Heart left ventricle (tissue), 16 donors: Measurements from ENCODE around the gene PTPRC. TPM values are rescaled to one million over a fixed set of nuclear protein-coding genes. Genes with fewer than 3 reads are reported as not detected.

Experiments
- ATAC-seq, 4 donors: fragments of 200-7000 bp; cut with Tn5 transposase; one replicate each; pipeline ENCODE4 v1.9.1; 2020 to 2022; ENCODE audit warnings: moderate library complexity in 4 of 4, mild to moderate bottlenecking in 3 of 4, moderate number of reproducible peaks in 1 of 4
- DNase-seq, 5 donors: peaks; one replicate each; pipeline ENCODE4 v3.0.0-alpha.2; 2020
- H3K27ac ChIP-seq, 12 donors: fragments of 200-600 bp; sonication (generic) in 4 of 12; one replicate each; pipeline versions ENCODE4 v1.5.0 to v1.8.0; 2016 to 2022; ENCODE audit warnings: mild to moderate bottlenecking in 2 of 12
- H3K27me3 ChIP-seq, 9 donors: fragments of 200-600 bp; sonication (generic) in 2 of 9; one replicate each; pipeline versions ENCODE4 v1.5.1 to v1.8.0; 2016 to 2022; ENCODE audit warnings: mild to moderate bottlenecking in 3 of 9
- H3K36me3 ChIP-seq, 9 donors: fragments of 200-600 bp; sonication (generic) in 2 of 9; one replicate each; pipeline versions ENCODE4 v1.5.0 to v1.8.0; 2018 to 2022; ENCODE audit warnings: mild to moderate bottlenecking in 2 of 9
- H3K4me1 ChIP-seq, 12 donors: fragments of 200-600 bp; sonication (generic) in 4 of 12; one replicate each; pipeline versions ENCODE4 v1.5.0 to v1.8.0; 2016 to 2022; ENCODE audit warnings: mild to moderate bottlenecking in 3 of 12
- H3K4me3 ChIP-seq, 12 donors: fragments of 200-600 bp; sonication (generic) in 4 of 12; one replicate each; pipeline versions ENCODE4 v1.5.0 to v1.8.0; 2017 to 2022; ENCODE audit warnings: mild to moderate bottlenecking in 9 of 12, moderate library complexity in 4 of 12
- H3K9me3 ChIP-seq, 12 donors: fragments of 200-600 bp; sonication (generic) in 4 of 12; one replicate each; pipeline versions ENCODE4 v1.5.0 to v1.8.0; 2016 to 2022; ENCODE audit warnings: mild to moderate bottlenecking in 1 of 12
- CTCF ChIP-seq, 12 donors: fragments of 200-600 bp; sonication (generic) in 4 of 12; IDR thresholded peaks; one replicate each; pipeline versions ENCODE4 v1.5.0 to v1.8.0; 2018 to 2022; ENCODE audit warnings: antibody characterized with exemption in 12 of 12, mild to moderate bottlenecking in 5 of 12
- POLR2A ChIP-seq, 2 donors: fragments of 450-650 bp; IDR thresholded peaks; one replicate each; pipeline ENCODE4 v1.6.1; 2017; ENCODE audit warnings: antibody characterized with exemption in 2 of 2, mild to moderate bottlenecking in 2 of 2, moderate library complexity in 2 of 2
- WGBS, 4 donors: extraction: QIAGEN DNeasy Blood & Tissue Kit in 2 of 4; methylation state at CpG; one replicate each; pipeline versions ENCODE4 v1.1.5 to v1.1.7; 2013 to 2018; 5-methylcytosine and 5-hydroxymethylcytosine counted together
- intact Hi-C, 10 donors: fragments of 100-400 bp; cut with DNase I; formaldehyde crosslinking; loops; one replicate each; pipeline versions ENCODE4 v1.11.1 to v1.14.2; 2022
- polyA plus RNA-seq, 2 donors: library from polyadenylated mRNA; stranded (reverse); fragments of 200-250 nt; gene quantifications; one replicate each; pipeline ENCODE4 v1.2.3, GENCODE V29; 2013
- total RNA-seq, 9 donors: library from RNA; depleted of rRNA in 2 of 9; stranded (reverse); fragments of >200 nt in 2 of 9; fragmentation: NEBNext Ultra II Directional in 3 of 9; extraction: Animal tissue kit (Norgen Biotek cat#: 25700) in 3 of 9; gene quantifications; one replicate each; pipeline versions ENCODE4 v1.1.0 to v1.2.4, GENCODE V29; 2016 to 2023
- donor health status: ischemic (EF 13 %, LVEDD 7.1; RV severe dilation, severe dysfunction).
- donor health status: healthy with polysubstance abuse.
- donor health status: DM: no; HTN: yes; CAD: no.
- donor health status: DM: no; HTN: no; CAD: no.
- donor health status: ischemic (EF 25% LVEDD 6.9; RV normal size, moderate dysfunction).
- donor health status: ischemic (EF 25% LVEDD 5.7; RV mildly dilated, moderate dysfunction).
- donor health status: healthy.
- donor health status: DM: yes; HTN: yes; CAD: no.
- donor health status: ischemic (EF 35%, LVEDD 5.7; RV mildly dilated, moderate dysfunction).
- donor health status: nonischemic (EF 11% LVEDD 7.7; RV severe dilation, severe dysfunction).
- donor health status: DM: yes; HTN: yes; CAD: no.
- donor health status: PGD.
- donor health status: ischemic (EF 29% LVEDD 5.4; RV normal size, mild dysfunction).
- donor health status: nonischemic (EF 23%, LVEDD 6.1; RV moderate dilation, normal function).

PTPRC gene
- total and polyA plus RNA-seq, 11 donors = 0.65 to 99.3 (median 4.4) TPM

GRCh38 chr1:198640174-198640573, 1.3 kb downstream of the PTPRC start:
- no peak for ATAC-seq
- H3K4me1 ChIP-seq = peaks cover 0 to 43% (median 0%) of the 10 kb centered on the region in 12 donors
- H3K9me3 ChIP-seq = no peaks in the 10 kb centered on the region
- TF ChIP-seq CTCF (IDR thresholded peaks at IDR 0.05) = no peak
- TF ChIP-seq POLR2A (IDR thresholded peaks at IDR 0.05) = no peak
- H3K36me3 ChIP-seq = peaks cover 0 to 14% (median 0%) of the 10 kb centered on the region in 9 donors
- no peak for DNase-seq
- peak overlapping the region in 9 of 12 donors; percentile 7 to 61 (median 26) for H3K4me3 ChIP-seq
- intact Hi-C loops = no loop called here
- H3K27ac ChIP-seq = peak overlapping the region in 4 of 12 donors; percentile 28 to 93 (median 41)
- 88 to 93% (median 91%) methylated on average over 2 of the region's 2 CpGs for WGBS, 4 donors
- no peaks in the 10 kb centered on the region for H3K27me3 ChIP-seq

- H3K4me1 ChIP-seq = peaks cover 0 to 50% (median 0%) of the 10 kb centered on the region in 12 donors
- peak overlapping the region in 7 of 12 donors; percentile 8 to 61 (median 27) for H3K4me3 ChIP-seq
- H3K36me3 ChIP-seq = peaks cover 0 to 18% (median 0%) of the 10 kb centered on the region in 9 donors
- intact Hi-C loops = no loop called here
- ATAC-seq (no peak), DNase-seq (no peak)
- no peaks in the 10 kb centered on the region for H3K9me3 ChIP-seq
- TF ChIP-seq CTCF (IDR thresholded peaks at IDR 0.05) (no peak), POLR2A (IDR thresholded peaks at IDR 0.05) (no peak)
- H3K27me3 ChIP-seq = no peaks in the 10 kb centered on the region
- H3K27ac ChIP-seq = peak overlapping the region in 1 of 12 donors; percentile 93
- WGBS, 4 donors = 75 to 92% (median 80%) methylated on average over 2 of the region's 2 CpGs
Observed at GRCh38 chr1:198641501-198641900, 2.7 kb downstream of the PTPRC start.

GRCh38 chr1:198641966-198642668, 3.3 kb downstream of the PTPRC start:
- DNase-seq = no peak
- peaks cover 0 to 18% (median 0%) of the 10 kb centered on the region in 9 donors for H3K36me3 ChIP-seq
- TF ChIP-seq CTCF (IDR thresholded peaks at IDR 0.05) = no peak
- TF ChIP-seq POLR2A (IDR thresholded peaks at IDR 0.05) = no peak
- WGBS, 4 donors = 79 to 90% (median 88%) methylated on average over 5 of the region's 5 CpGs
- intact Hi-C loops = no loop called here
- H3K9me3 ChIP-seq = no peaks in the 10 kb centered on the region
- H3K27ac ChIP-seq = peak overlapping the region in 1 of 12 donors; percentile 93
- H3K4me3 ChIP-seq = peak overlapping the region in 5 of 12 donors; percentile 17 to 61 (median 39)
- H3K27me3 ChIP-seq = no peaks in the 10 kb centered on the region
- no peak for ATAC-seq
- H3K4me1 ChIP-seq = peaks cover 0 to 50% (median 0%) of the 10 kb centered on the region in 12 donors

- Histone ChIP-seq H3K4me1 (peaks cover 0 to 50% (median 0%) of the 10 kb centered on the region in 12 donors), H3K27me3 (no peaks in the 10 kb centered on the region), H3K9me3 (no peaks in the 10 kb centered on the region), H3K27ac (peak overlapping the region in 1 of 12 donors; percentile 93), H3K36me3 (peaks cover 0 to 18% (median 0%) of the 10 kb centered on the region in 9 donors), H3K4me3 (peak overlapping the region in 2 of 12 donors; percentile 5 to 61)
- intact Hi-C loops = no loop called here
- DNase-seq (no peak), ATAC-seq (no peak)
- no peak for TF ChIP-seq POLR2A (IDR thresholded peaks at IDR 0.05)
- TF ChIP-seq CTCF (IDR thresholded peaks at IDR 0.05) = no peak
Observed at GRCh38 chr1:198642983-198643382, 4.1 kb downstream of the PTPRC start.
